Activated CD4-positive, alpha-beta memory T cell treated with anti-CD3 and anti-CD28 coated beads, Interleukin-2, amount 10 ng/mL, durations not matched to agents 7 days and 5 days (primary cell): ENCODE data around the gene SLC13A2. TPM values are rescaled to one million over a fixed set of nuclear protein-coding genes. Genes with fewer than 3 reads are reported as not detected.

ENCODE experiments used
- CTCF ChIA-PET: fragments of 350-600 bp; sonication (Branson Sonifier 250); formaldehyde crosslinking; loops from one replicate; lab custom pipeline; 2021; ENCODE audit warnings: antibody characterized with exemption, inconsistent platforms; lab: Charles Lee
- POLR2A ChIA-PET: fragments of 350-600 bp; sonication (Branson Sonifier 250); formaldehyde crosslinking; loops from one replicate; lab custom pipeline; 2021; ENCODE audit warnings: antibody characterized with exemption; lab: Charles Lee
- DNase-seq: peaks from one replicate; pipeline ENCODE4 v3.0.0-alpha.2; 2020
- H3K27ac Mint-ChIP-seq: one replicate; pipeline ENCODE4 v1.8.0; 2021; ENCODE audit warnings: mild to moderate bottlenecking, mixed read lengths
- H3K27me3 Mint-ChIP-seq: one replicate; pipeline ENCODE4 v1.8.0; 2021; ENCODE audit warnings: mixed read lengths
- H3K36me3 Mint-ChIP-seq: one replicate; pipeline ENCODE4 v1.8.0; 2021; ENCODE audit warnings: low read depth, mixed read lengths
- H3K4me1 Mint-ChIP-seq: one replicate; pipeline ENCODE4 v1.8.0; 2021; ENCODE audit warnings: mixed read lengths
- H3K4me3 Mint-ChIP-seq: one replicate; pipeline ENCODE4 v1.8.0; 2021; ENCODE audit warnings: mild to moderate bottlenecking, mixed read lengths
- H3K9me3 Mint-ChIP-seq: one replicate; pipeline ENCODE4 v1.8.0; 2021; ENCODE audit warnings: mixed read lengths
- total RNA-seq, 2 experiments: library from RNA; stranded (reverse); gene quantifications; one replicate each; pipeline ENCODE4 v1.2.3, GENCODE V29; 2021

SLC13A2 gene
- total RNA-seq, 2 experiments from 2014 or later, result not detected

DNA sequence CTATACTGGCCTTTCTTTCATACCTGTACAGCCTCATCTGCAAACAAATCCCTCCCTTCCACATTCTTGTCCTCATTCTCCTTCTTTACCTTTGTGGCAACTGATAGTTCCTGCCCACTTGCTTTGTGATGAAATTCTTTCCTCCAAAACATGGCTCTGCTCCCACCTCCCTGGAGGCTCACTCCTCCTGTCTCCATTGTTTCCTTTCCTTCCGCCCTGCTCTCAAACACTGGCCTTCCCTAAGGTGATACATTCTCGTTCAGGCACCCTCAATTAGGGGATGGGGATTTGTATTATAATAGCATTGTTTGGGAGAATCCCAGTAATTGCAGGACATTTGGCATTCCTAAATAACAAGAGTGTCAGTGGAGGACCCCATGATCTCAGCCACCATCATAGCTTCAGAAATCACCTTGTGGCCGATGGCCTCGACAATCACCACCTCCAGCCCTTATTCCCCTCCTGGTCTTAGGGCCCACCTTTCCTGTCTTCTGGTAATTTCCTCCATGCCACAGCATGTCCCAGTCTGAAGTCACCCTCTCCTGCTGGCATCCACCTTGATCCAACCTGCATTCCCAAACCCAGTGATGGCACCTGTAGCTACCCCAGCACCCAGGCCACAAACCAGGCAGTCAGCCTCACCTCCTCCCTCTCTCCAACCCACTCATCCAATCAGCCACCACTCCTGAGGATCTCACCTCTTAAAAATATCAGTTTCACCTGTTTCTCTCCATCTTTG is 71.1 kb downstream of the SLC13A2 start:
- H3K4me1 Mint-ChIP-seq, result peaks cover 19% of the 10 kb centered on the region
- ChIA-PET CTCF (interaction anchor here (1.3 kb wide), 1 partner anchor 8 kb away, joined by 3 read pairs; no protein-coding TSS in a partner anchor), POLR2A (no interaction called here)
- H3K9me3 Mint-ChIP-seq, result no peaks in the 10 kb centered on the region
- peaks cover 8% of the 10 kb centered on the region for H3K36me3 Mint-ChIP-seq
- DNase-seq, result no peak
- no peak overlapping the region for H3K27ac Mint-ChIP-seq
- no peaks in the 10 kb centered on the region for H3K27me3 Mint-ChIP-seq
- no peak overlapping the region for H3K4me3 Mint-ChIP-seq

GRCh38 chr17:28545141-28545503 is 71.7 kb downstream of the SLC13A2 start:
- Mint-ChIP-seq H3K36me3 (peaks cover 8% of the 10 kb centered on the region), H3K27me3 (no peaks in the 10 kb centered on the region), H3K27ac (no peak overlapping the region), H3K9me3 (no peaks in the 10 kb centered on the region), H3K4me3 (no peak overlapping the region), H3K4me1 (peaks cover 25% of the 10 kb centered on the region)
- DNase-seq, result no peak
- ChIA-PET CTCF (interaction anchor here (1.3 kb wide), 1 partner anchor 8 kb away, joined by 3 read pairs; no protein-coding TSS in a partner anchor), POLR2A (no interaction called here)

- POLR2A ChIA-PET, result interaction anchor here (1.3 to 6.2 kb wide), 2 partner anchors 25 to 99 kb away, joined by 3 to 64 read pairs; partner anchors contain the start of genes BLTP2 and PIGS
- Mint-ChIP-seq H3K9me3 (no peaks in the 10 kb centered on the region), H3K4me1 (peaks cover 33% of the 10 kb centered on the region)
Measured at GRCh38 chr17:28545787-28546415, 72.5 kb downstream of the SLC13A2 start.

GRCh38 chr17:28547096-28547622 is 73.7 kb downstream of the SLC13A2 start:
- Mint-ChIP-seq H3K36me3 (peaks cover 11% of the 10 kb centered on the region), H3K4me3 (no peak overlapping the region), H3K9me3 (no peaks in the 10 kb centered on the region), H3K4me1 (peaks cover 43% of the 10 kb centered on the region), H3K27me3 (no peaks in the 10 kb centered on the region), H3K27ac (peak overlapping the region; percentile 72)
- ChIA-PET CTCF (interaction anchor here (0.8 to 1.6 kb wide), 6 partner anchors 8 to 51 kb away, joined by 3 to 9 read pairs (median 3); partner anchors contain the start of gene PIGS), POLR2A (interaction anchor here (0.6 to 6.2 kb wide), 5 partner anchors 24 to 589 kb away, joined by 3 to 64 read pairs (median 3); partner anchors contain the start of genes BLTP2, PIGS and TNFAIP1)
- no peak for DNase-seq

More at GRCh38 chr17:28545787-28546415, 72.5 kb downstream of the SLC13A2 start:
- H3K36me3 Mint-ChIP-seq, result peaks cover 8% of the 10 kb centered on the region
- no peak for DNase-seq
- CTCF ChIA-PET, result interaction anchor here (1.0 to 1.6 kb wide), 2 partner anchors 10 to 25 kb away, joined by 4 to 9 read pairs; partner anchors contain the start of gene PIGS
- H3K27ac Mint-ChIP-seq, result no peak overlapping the region
- no peaks in the 10 kb centered on the region for H3K27me3 Mint-ChIP-seq
- no peak overlapping the region for H3K4me3 Mint-ChIP-seq

Other genes starting within 250 kb of the SLC13A2 start
- gene TMEM97, start 154.4 kb upstream of the SLC13A2 start, total RNA-seq, result 10 to 100 TPM; 23.3 to 26.6 TPM
- 10 to 100 TPM; 22.2 to 25.7 TPM for gene IFT20, start 138.2 kb upstream of the SLC13A2 start, total RNA-seq
- gene TNFAIP1, start 137.9 kb upstream of the SLC13A2 start, total RNA-seq, result 10 to 100 TPM; 25.2 to 26.5 TPM
- 10 to 100 TPM; 54.3 to 56.2 TPM for gene POLDIP2, start 116.1 kb upstream of the SLC13A2 start, total RNA-seq
- not detected for gene SEBOX, start 108.4 kb upstream of the SLC13A2 start, total RNA-seq
- gene VTN, start 103.3 kb upstream of the SLC13A2 start, total RNA-seq, result under 1 TPM in 1 of 2 experiments, not detected in 1; 0.15 TPM
- 10 to 100 TPM; 17.2 to 17.5 TPM for gene SARM1, start 102.0 kb upstream of the SLC13A2 start, total RNA-seq
- 1 to 10 TPM in 1 of 2 experiments, under 1 TPM in 1; 0.96 to 1.1 TPM for gene SLC46A1, start 67.4 kb upstream of the SLC13A2 start, total RNA-seq
- gene FOXN1, start 32.7 kb downstream of the SLC13A2 start, total RNA-seq, result not detected
- 10 to 100 TPM; 46.2 to 61.1 TPM for gene UNC119, start 79.0 kb downstream of the SLC13A2 start, total RNA-seq
- gene PIGS, start 97.9 kb downstream of the SLC13A2 start, total RNA-seq, result 10 to 100 TPM; 66.3 to 66.6 TPM
- 100 to 1,000 TPM; 140 to 147 TPM for gene ALDOC, start 103.3 kb downstream of the SLC13A2 start, total RNA-seq
- gene SPAG5, start 125.4 kb downstream of the SLC13A2 start, total RNA-seq, result 100 to 1,000 TPM; 125 to 127 TPM
- gene RSKR, start 140.5 kb downstream of the SLC13A2 start, total RNA-seq, result 10 to 100 TPM; 15.5 to 19.7 TPM
- 100 to 1,000 TPM; 120 to 128 TPM for gene BLTP2, start 171.5 kb downstream of the SLC13A2 start, total RNA-seq
- gene SDF2, start 188.3 kb downstream of the SLC13A2 start, total RNA-seq, result 10 to 100 TPM; 49.0 to 52.9 TPM
- 10 to 100 TPM; 60.7 to 65.8 TPM for gene SUPT6H, start 188.6 kb downstream of the SLC13A2 start, total RNA-seq
- 1 to 10 TPM; 6.2 to 7.4 TPM for gene PROCA1, start 238.2 kb downstream of the SLC13A2 start, total RNA-seq
- gene RAB34, start 244.2 kb downstream of the SLC13A2 start, total RNA-seq, result 1 to 10 TPM; 6.5 to 7.4 TPM
- 1,000 to 10,000 TPM; 1,962 to 2,028 TPM for gene RPL23A, start 246.3 kb downstream of the SLC13A2 start, total RNA-seq